ENCODE measurements around the gene TPRG1. TPM values are rescaled to one million over a fixed set of nuclear protein-coding genes. Genes with fewer than 3 reads are reported as not detected.

The TPRG1 gene
- total RNA-seq, 2 donors from 2014 or later, result 0.69 to 1.3 TPM

DNA sequence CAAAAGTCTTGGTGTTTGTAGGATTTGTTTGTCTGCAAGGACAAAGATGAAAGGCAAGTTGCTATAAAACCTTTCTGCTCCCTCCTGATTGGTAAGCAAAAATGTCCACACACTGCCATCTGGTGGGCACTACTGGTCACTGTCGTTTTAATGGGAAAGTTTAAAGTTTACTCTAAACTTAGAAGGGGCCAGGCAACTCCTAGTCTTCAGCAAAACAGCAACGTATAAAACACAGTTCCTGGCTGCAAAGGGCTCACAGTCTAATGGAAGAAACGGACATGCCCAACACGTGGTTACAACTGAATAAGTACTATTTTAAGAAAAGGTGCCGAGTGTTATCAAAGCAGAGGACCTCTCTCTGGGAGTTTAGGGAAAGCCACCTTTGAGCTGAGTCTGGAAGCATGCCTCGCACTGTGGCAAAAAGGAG, 23.7 kb upstream of the TPRG1 start:
- peaks cover 6% of the 10 kb centered on the region for H3K4me1 Mint-ChIP-seq
- TF ChIP-seq, protein P1, sequence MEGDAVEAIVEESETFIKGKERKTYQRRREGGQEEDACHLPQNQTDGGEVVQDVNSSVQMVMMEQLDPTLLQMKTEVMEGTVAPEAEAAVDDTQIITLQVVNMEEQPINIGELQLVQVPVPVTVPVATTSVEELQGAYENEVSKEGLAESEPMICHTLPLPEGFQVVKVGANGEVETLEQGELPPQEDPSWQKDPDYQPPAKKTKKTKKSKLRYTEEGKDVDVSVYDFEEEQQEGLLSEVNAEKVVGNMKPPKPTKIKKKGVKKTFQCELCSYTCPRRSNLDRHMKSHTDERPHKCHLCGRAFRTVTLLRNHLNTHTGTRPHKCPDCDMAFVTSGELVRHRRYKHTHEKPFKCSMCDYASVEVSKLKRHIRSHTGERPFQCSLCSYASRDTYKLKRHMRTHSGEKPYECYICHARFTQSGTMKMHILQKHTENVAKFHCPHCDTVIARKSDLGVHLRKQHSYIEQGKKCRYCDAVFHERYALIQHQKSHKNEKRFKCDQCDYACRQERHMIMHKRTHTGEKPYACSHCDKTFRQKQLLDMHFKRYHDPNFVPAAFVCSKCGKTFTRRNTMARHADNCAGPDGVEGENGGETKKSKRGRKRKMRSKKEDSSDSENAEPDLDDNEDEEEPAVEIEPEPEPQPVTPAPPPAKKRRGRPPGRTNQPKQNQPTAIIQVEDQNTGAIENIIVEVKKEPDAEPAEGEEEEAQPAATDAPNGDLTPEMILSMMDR (conservative IDR thresholded peaks at IDR 0.05), result peak; percentile 87
- H3K27me3 Mint-ChIP-seq (ENCODE audit: insufficient read depth), result no peaks in the 10 kb centered on the region
- WGBS, 2 experiments (ENCODE audit: insufficient coverage in 1 of 2, insufficient read length in 1 of 2), result 35 to 47% methylated on average over 5 to 6 of the region's 6 CpGs
- no peak overlapping the region for H3K4me3 ChIP-seq (ENCODE audit: low read length)
- no peaks in the 10 kb centered on the region for H3K4me1 ChIP-seq (ENCODE audit: control insufficient read depth, insufficient read depth, low read length)
- DNase-seq, result peak; percentile 89
- H3K36me3 Mint-ChIP-seq (ENCODE audit: low read depth), result no peaks in the 10 kb centered on the region
- H3K36me3 ChIP-seq (ENCODE audit: control insufficient read depth, insufficient read depth, low read length), result no peaks in the 10 kb centered on the region
- H3K9ac ChIP-seq (ENCODE audit: extremely low read depth, low read length, poor library complexity, severe bottlenecking), result no peak overlapping the region
- H3K9me3 ChIP-seq (ENCODE audit: control insufficient read depth, low read length), result no peaks in the 10 kb centered on the region
- no peaks in the 10 kb centered on the region for H3K27me3 ChIP-seq (ENCODE audit: control insufficient read depth, insufficient read depth, low read length, poor library complexity, severe bottlenecking)
- H3K9me3 Mint-ChIP-seq, result no peaks in the 10 kb centered on the region
- H3K4me3 Mint-ChIP-seq, result no peak overlapping the region
- no peak overlapping the region for H3K27ac ChIP-seq (ENCODE audit: low read depth, low read length)
- no peak overlapping the region for H3K27ac Mint-ChIP-seq

DNA sequence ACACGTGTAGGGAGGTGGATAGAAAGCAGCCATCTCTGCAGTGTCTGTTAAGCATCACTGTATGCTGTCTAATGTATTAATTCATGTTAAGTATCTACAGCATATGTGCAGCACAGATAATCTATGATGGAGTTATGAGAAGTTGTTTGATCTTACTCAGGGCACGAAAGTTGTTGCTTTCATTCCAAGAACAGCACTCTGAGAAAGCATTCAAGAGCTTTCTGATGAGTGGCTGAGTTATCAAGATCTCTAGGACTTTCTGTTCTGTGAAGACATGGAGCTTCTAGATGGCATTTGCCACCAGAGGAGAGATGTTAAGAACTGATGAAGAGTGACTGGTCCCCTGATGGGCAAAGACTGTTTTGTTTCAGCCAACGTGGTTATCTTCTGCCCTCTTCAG, 22.6 kb upstream of the TPRG1 start:
- H3K4me1 Mint-ChIP-seq, result peaks cover 6% of the 10 kb centered on the region
- WGBS, 2 experiments (ENCODE audit: insufficient coverage in 1 of 2, insufficient read length in 1 of 2), result 83 to 88% methylated on average over 1 to 3 of the region's 3 CpGs

DNA sequence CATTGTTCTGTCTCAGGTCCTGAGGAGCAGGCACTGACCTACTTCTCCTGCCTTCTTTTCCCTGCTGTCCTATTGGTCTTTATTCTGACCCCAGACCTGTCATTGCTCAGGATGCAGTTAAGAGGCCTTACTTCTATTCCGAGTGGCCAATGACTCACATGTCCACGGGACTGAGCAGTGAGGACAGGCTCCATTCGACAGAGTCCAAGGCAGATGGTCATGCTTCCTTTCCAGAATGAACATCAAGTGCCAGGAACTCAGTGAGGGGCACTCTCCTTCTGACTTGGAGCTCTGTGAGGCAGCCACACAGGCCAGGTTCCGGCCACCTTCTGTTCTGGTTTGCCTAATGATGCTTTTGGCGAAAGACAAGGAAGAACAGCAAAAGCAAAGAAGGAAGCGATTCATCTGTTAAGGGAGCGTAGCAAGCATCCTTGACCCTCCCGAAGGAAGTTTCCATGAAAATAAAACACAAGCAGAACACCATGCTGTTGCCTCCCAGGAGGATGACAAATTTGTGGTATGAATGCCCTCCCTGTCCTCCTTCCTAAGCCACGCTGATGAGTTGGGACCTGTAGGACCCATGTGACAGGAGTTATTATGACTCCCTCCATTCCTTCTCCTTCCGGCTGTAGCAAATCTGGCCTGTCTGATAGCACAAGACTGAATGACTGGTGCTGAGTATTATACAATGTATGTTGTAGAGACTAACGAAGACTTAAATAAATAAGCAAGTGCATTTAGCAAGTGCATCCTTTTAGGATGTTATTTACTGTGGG, 14.4 kb upstream of the TPRG1 start:
- Mint-ChIP-seq H3K36me3 (ENCODE audit: low read depth) (no peaks in the 10 kb centered on the region), H3K27ac (no peak overlapping the region), H3K4me1 (peaks cover 14% of the 10 kb centered on the region), H3K27me3 (ENCODE audit: insufficient read depth) (no peaks in the 10 kb centered on the region), H3K9me3 (no peaks in the 10 kb centered on the region), H3K4me3 (no peak overlapping the region)
- no peaks in the 10 kb centered on the region for H3K4me1 ChIP-seq (ENCODE audit: control insufficient read depth, insufficient read depth, low read length)
- no peak overlapping the region for H3K27ac ChIP-seq (ENCODE audit: low read depth, low read length)
- H3K4me3 ChIP-seq (ENCODE audit: low read length), result no peak overlapping the region
- H3K27me3 ChIP-seq (ENCODE audit: control insufficient read depth, insufficient read depth, low read length, poor library complexity, severe bottlenecking), result no peaks in the 10 kb centered on the region
- WGBS, 2 experiments (ENCODE audit: insufficient coverage in 1 of 2, insufficient read length in 1 of 2), result 94 to 95% methylated on average over 10 to 11 of the region's 11 CpGs
- H3K9me3 ChIP-seq (ENCODE audit: control insufficient read depth, low read length), result no peaks in the 10 kb centered on the region
- TF ChIP-seq, protein P1 (conservative IDR thresholded peaks at IDR 0.05), result no peak
- H3K36me3 ChIP-seq (ENCODE audit: control insufficient read depth, insufficient read depth, low read length), result no peaks in the 10 kb centered on the region
- no peak for DNase-seq
- H3K9ac ChIP-seq (ENCODE audit: extremely low read depth, low read length, poor library complexity, severe bottlenecking), result no peak overlapping the region

More for the DNA sequence above, 22.6 kb upstream of the TPRG1 start:
- Histone ChIP-seq H3K9ac (ENCODE audit: extremely low read depth, low read length, poor library complexity, severe bottlenecking) (no peak overlapping the region), H3K27me3 (ENCODE audit: control insufficient read depth, insufficient read depth, low read length, poor library complexity, severe bottlenecking) (no peaks in the 10 kb centered on the region), H3K4me3 (ENCODE audit: low read length) (no peak overlapping the region), H3K4me1 (ENCODE audit: control insufficient read depth, insufficient read depth, low read length) (no peaks in the 10 kb centered on the region), H3K9me3 (ENCODE audit: control insufficient read depth, low read length) (no peaks in the 10 kb centered on the region), H3K36me3 (ENCODE audit: control insufficient read depth, insufficient read depth, low read length) (no peaks in the 10 kb centered on the region), H3K27ac (ENCODE audit: low read depth, low read length) (no peak overlapping the region)
- Mint-ChIP-seq H3K36me3 (ENCODE audit: low read depth) (no peaks in the 10 kb centered on the region), H3K9me3 (no peaks in the 10 kb centered on the region), H3K27ac (no peak overlapping the region), H3K27me3 (ENCODE audit: insufficient read depth) (no peaks in the 10 kb centered on the region), H3K4me3 (no peak overlapping the region)
- TF ChIP-seq, protein P1 (conservative IDR thresholded peaks at IDR 0.05), result no peak
- DNase-seq, result no peak

Data from endodermal cell (in vitro differentiated cells).